NCI-H524 (cell line): ENCODE results near the gene BDH2.

Source experiments
- DNase-seq, 2 experiments: peaks; one replicate each; lab custom pipeline; 2025; lab: John Stamatoyannopoulos, UW

The BDH2 gene

DNA sequence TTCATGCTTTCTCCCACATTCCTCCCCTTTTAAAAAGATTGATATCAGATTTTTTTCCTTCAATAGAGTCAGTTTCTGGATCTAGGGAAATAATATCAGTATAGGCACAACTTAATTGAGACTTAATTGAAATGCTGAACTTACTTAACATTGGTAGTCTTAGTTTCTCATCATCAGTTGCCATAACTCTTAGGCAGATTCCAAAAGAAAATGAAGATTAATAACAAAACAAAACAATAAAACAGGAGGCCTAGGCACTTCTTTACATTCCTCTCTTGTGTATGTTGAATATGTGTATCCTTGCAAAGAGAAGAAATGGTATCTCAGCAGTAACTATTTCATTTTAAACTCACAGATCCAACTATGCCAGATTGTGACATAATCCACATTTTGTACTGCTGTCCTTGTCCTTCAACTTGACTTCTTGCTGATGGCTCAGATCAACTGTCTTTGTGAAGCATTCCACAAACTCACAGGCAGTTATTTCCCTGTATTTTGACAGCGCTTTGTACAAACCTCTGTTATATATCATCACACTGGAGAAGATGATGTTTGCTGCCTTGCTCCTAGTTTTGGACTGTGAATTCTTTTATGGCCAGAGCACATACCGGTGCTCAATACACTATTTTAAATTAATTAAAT is 14.0 kb downstream of the BDH2 start:
- no peak for DNase-seq

DNA sequence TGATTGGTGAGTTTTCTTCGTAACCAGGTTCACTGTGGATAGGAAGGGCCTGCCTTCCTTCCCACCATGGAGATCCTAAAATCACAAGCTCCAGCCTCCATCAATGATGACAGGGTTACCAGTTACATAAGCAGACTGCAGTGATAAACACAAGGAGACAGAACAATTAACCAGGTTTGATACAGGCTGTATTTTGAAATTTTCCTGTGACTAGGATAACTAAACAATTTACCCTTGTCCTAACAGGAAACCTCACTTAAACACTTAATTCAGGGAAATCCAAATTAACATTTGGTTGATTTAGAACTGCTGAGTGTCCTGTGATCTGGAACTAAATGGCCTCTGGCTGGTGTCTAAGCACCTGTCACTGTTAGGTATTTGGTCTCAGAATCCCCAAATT is 20.0 kb downstream of the BDH2 start:
- DNase-seq = no peak

DNA sequence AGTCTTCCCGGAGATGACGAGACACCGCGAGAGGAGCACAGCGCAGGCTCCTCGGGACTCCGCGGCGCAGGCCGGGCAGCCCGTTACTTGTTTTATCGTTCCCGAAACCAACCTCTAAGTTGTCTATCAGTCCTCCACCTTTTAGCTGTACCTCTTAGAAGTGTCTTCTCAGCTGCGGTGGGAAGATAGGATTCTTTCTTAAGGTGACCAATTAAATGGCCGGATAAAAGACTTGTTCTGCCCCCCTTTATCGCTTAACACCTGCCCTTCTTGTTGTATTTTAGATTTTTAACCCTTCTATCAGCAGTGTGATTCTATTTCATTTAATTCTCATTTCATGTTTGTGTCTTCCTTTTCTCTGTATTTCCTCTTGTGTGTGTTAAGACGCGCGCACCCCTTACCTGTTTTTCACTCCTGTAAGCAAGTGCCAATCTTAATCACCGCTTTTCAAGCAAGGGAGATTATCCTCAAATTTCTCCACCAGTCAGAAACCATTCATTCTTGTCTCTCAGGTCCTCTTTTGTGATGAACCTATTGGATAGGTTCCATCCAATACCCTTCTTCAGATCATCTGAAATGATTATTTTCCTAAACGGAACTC is 22.8 kb downstream of the BDH2 start, which contains the start of gene SLC9B2:
Gene SLC9B2 (minus strand): TSS at position 15 of the 601 bp plus-strand sequence. CDS start 9,211 bp downstream, outside the sequence.
- peak in 1 of 2 experiments; percentile 32 for DNase-seq

DNA sequence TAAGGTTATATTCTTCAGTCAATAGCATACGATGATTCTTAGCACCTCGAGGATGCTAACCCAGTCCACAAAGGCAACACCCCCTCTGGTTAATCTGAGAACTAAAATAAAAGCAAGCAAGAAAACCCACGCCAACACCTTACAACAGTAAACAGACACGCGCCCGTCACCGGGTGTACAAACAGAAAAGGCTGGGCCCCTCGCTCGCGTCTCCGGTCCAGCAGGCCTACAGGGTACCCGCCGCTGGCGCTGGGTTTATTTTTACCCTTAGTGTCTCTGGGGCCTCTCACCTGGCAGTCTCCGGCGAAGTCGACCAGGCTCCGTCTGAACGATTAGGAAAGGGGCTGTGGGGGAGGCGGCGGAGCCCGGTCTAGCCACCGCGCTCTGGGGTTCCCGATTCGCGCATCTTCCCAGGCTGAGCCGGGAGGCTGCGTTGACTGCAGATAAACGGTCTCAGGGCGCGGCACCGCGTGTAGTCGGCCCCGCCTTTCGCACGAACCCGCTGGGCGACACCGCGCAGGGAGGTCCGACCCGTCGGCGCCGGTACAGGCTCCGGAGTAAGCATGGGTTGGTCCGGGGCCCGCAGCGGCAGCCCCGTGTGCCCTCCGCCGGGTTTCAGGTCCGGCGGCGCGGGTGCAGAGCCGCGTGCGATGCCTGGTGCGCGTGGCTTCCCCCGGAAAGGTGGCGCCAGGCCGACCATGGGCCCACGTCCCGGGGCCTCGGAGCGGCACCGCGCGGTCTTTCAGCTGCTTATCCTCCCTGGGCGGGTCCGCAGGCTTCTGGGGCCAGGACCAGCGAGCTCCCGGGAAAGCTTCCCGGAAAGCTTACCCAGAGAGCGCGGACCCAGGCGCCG is 23.5 kb downstream of the BDH2 start:
- peak in 1 of 2 experiments; percentile 47 for DNase-seq

DNA sequence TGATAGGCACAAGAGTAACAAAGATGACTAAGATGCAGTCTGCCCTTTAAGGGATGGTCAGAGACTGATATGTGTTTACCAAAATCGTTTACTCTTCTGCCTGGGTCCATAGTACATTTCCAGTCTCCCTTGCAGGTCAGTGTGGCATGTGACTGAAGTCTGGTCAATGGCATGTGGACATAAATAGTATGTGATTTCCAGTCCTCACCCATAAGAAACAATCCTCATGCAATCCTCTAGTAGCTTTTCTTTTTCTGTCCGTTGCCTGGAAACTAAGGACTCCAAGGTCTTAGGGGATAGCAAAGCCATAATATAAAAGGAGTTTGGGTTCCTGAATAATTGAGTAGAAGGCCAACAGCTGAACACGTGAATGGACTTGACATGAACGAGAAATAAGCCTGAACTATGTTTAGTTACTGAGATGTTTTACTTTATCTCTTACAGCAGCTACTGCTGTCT is 24.2 kb downstream of the BDH2 start:
- DNase-seq = peak in 1 of 2 experiments; percentile 22

DNA sequence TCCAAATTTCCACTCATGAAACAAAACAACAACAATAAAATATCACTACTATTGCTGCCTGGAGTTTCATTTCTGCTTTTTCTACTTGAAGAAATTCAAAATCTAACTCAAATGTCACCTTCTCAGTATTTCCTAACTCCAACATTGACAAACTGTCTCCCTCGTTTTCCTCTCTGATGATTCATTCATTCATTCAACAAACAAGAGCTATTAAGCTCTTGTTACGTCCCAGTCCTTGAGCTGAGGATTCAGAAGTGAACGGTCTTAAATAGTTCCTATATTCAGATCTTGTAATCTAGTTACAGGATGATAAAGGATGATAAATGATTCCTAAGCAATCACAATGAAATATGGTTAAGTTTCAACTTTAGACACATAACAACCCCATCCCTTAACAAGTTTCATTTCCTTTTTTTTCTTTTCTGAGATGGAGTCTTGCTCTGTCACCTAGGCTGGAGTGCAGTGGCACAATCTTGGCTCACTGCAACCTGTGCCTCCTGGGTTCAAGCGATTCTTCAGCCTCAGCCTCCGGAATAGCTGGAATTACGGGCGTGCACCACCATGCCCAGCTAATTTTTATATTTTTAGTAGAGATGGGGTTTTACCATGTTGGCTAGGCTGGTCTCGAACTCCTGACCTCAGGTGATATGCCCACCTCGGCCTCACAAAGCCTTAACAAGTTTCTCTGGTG is 24.7 kb downstream of the BDH2 start:
- no peak for DNase-seq

DNA sequence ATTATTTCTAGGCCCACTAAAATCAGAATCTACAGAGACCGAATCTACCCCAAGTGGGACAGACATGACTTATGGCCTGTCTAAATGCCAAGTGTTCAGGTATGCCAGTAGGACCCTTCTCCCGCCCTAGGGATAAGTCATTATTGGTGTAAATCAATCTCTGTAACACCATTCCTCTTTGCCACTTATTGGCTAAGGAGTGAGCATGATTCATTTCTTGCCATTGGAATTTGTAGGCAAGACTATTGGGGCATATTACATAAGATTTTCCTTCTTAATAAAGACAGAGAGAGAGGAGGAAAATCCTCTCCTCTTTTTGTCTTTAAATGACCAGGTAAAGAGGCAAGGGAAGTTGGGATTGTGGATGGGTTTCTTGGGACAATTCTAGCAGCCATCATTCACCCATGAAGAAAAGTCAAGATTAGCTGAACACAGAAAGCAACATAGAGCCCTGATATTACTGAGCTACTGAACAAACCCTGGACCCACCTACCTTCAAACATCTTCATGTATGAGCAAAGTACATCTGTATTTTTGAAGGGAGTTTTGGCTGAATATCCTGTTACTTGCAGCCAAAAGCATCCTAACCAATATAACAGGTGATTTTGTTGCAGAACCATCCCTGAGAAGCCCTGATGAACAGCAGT is 25.7 kb downstream of the BDH2 start:
- no peak for DNase-seq

DNA sequence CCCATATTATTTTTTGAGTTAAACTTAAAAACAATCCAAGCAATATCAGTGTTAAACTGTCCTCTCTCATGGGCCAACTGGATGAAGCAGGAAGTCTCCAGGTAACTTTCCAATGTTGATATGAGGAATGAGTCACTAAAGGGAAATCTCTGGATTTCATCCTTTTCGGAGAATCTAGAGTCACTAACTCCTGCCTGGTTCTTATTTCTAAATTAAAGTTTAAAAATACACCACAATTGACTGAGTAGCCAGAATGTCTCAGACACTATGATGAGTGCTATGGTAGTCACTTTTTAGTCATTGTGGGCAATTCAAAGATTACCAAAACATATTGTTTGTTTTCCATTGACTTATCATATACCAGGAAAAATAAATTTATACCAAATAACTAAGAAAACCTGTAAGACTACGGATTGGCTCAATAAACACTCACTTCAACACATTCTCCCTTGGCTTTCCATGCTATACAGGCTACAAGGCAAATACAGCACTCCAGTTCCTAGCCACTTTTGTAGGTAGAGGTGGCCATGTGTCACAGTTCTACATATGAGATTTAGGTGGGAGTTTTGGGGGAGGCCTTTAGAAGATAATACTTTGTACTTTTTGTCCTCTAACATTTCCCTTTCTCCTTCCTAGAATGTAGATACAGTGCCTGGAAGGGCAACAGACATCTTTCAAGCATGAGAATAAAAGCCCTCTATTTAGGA is 31.6 kb downstream of the BDH2 start:
- no peak for DNase-seq

DNA sequence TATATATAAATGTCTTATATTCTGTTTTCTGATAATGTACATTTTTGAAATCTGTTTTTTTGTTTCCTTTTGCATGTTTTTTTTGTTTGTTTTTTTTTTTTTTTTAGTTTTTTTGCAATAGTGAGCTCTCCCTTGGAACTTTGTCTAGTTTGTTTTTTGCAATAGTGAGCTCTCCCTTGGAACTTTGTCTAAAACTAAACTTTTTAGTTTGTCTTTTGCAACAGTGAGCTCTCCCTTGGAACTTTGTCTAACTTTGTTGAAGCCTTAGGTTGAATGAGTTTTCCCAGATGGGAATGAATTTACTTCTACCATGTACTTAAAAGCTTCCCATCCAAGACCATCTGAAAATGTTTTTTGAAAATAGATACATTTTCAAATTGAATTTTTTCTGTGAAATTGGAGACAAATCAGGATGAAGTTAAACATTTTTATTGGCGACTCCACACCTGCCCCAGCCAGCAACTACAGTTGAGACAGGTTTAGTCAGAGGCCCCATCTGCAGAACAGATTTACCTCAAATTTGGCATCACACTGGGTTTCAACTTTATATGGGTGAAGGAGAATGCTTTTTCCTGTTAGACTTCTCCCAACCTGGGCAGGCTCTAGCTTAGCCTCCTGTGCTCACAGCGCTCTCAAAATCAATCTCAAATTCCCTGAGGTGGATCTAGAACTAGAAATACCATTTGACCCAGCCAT is 39.0 kb downstream of the BDH2 start:
- DNase-seq = no peak

DNA sequence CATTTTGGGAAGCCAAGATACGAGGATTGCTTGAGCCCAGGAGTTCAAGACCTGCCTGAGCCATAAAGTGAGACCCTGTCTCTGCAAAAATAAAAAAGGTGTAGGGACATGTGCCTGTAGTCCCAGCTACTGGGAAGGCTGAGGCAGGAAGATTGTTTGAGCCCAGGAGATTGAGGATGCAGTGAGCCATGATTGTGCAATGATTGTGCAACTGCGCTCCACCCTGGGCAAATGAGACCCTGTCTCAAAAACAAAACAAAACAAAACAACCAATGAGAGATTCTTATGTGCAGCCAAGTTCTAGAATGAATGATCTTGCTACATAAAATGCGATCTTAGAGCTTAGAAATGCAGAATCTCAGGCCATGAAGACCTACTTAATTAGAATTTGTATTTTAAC is 45.6 kb downstream of the BDH2 start:
- DNase-seq = no peak

DNA sequence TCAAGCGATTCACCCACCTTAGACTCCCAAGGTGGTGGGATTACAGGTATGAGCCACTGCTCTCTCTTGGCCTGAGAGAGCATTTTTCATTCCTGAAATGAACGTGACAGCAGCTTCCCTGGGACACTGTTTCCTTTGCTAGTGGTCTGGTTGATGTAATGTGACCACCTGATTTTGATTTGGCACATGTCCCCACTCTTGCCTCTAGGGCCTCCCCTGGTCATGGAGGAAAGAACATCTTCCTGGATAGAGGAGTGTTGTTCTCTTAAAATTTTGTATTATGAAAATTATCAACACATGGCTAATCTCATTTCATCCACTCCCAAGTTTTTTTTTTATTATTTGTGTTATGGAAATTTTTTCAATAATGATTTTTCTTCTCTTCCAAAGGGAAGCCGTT is 46.9 kb downstream of the BDH2 start:
- DNase-seq = no peak

DNA sequence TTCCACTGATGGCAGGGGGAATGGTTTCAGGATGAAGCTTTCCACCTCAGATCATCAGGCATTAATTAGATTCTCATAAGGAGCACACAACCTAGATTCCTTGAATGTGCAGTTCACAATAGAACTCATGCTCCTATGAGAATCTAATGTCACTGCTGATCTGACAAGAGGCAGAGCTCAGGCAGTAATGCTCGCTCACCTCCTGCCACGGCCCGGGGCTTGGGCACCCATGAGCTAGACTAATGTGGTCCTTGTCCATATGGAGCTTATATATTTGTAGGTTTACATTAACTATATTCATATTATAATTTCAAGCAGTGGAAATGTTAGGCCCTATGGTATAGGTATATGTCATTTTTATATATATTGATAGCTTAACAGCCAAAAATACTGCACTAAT is 47.5 kb downstream of the BDH2 start:
- DNase-seq = no peak

DNA sequence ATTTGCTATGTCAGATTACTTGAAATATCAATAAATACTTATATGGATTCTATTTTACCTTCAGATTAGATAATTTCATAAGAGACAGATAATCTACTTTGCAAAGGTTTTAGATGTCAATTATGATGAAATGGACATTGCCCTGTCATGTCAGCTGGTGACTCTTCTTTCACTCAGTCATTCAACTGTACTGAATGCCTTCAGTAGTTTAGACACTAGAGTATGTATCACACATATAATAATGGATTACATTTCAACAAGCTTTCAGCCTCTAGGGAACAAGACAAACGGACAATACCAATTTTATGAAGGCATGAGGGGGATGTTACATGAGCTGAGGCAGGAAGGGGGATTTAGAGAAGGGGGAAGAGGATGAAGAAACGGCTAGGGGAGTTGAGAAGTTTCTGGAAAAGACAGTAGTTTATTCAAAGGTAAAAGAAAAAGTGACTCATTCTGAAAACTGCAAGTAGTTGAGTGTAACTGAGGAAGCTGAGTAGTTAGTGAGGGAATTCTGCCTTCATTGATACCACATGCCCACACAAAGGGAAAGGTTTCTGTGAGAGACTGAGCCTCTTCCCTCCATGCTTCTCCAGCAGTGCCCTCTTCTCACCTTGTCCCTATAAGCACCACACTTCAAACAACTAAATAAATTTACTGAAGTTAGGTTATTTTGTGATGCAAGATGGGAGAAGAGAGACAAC is 48.7 kb downstream of the BDH2 start:
- DNase-seq = no peak

DNA sequence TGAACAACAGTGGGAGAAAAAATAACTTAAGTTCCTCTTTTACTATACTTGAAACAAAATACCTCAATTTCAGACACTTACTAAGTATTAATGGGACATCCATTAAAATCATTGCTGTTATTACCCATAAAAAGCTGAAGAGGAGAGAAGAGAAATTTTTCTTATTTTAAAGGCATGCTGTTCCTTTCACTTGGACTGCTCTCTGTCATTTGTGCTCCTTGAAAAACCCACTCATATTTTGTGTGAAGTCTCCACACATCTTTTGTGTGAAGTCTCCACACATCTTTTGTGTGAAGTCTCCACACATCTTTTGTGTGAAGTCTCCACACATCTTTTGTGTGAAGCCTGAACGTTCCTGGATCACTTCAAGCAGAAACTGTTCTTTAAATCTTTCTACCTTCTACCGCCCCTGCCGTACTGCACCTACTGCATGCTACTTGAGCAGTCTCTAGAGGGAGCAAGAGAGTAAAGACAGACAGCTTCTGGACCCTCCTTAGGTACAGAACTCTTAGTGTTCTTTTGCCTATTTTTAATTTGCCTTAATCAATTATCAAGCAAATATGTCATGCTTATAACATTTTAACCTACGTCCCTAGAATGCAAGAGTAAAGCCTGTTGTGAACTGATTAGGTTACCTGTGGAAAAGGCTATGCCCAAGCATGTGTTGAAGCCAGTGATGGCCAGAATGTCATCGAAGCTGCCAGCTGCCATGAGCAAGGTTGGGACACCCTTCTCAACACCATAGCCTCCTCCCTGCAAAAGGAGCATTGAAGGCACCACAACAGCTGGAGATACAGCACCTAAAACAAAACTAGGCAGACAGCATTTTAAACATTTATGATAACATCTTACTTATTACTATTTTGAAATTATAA is 53.0 kb downstream of the BDH2 start:
- DNase-seq = peak in 1 of 2 experiments; percentile 5

DNA sequence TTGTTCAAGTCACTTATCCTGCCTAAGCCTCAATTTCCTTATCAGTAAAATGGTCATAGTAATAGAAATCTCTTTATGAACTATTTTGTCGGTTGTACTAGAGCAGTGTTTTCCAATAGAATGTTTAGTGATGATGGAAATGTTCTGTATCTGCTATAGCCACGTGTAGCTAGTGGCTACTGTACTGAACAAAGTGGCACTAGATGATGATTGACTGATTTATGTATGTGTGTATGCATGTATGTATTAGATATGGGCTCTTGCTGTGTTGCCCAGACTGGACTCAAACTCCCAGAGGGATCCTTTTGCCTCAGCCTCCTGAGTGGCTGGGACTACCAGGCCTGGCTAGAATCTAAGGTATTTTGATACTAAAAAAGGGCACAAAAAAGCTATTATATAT is 55.5 kb downstream of the BDH2 start:
- no peak for DNase-seq

DNA sequence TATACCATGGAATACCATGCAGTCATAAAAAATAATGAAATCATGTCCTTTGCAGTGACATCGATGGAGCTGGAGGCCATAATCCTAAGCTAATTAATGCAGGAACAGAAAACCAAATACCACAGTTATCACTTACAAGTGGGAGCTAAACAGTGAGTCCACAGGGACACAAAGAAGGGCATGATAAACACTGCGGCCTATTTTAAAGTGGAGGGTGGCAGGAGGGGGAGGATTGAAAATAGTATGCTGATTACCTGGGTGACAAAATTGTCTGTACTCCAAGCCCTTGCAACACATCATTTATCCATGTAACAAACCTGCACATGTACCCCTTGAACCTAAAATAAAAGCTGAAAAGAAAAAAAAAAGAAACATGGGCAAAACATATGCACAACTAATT is 63.5 kb downstream of the BDH2 start:
- no peak for DNase-seq

DNA sequence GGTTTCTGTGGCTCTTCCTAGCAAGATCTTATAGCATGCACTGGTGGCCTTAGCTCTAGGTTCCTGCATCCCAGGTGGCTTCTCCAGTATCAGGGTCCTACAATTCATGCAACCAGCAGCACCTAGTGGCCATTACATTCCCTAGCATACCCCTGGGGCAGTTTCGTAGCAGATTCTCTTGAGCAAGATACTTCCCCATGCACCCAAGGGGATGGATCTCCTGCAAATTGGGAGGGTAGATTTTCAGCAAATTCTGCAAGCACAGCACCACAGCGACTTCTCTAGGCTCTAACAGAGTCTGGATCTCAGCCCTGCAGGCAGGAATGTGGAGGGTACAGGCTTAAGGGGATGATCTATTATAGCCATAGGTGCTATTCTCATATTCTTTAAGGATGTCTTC is 67.1 kb downstream of the BDH2 start:
- peak in 1 of 2 experiments; percentile 36 for DNase-seq

DNA sequence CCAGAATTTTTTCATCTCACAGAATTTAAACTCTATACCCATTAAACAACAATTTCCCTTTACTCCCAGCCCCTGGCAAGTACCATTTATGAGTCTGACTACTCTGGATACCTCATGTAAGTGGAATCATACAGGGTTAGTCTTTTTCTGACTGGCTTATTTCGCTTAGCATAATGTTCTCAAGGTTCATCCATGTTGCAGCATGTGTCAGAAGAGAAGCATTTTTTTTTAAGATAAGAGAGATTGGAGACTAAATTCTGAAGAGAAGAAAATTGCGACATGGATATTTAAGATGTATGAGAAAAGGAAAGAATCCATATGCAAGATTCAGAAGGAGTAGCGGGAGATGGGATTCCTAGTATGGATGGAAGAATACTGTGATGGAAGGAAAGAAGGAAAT is 68.8 kb downstream of the BDH2 start:
- DNase-seq = no peak

DNA sequence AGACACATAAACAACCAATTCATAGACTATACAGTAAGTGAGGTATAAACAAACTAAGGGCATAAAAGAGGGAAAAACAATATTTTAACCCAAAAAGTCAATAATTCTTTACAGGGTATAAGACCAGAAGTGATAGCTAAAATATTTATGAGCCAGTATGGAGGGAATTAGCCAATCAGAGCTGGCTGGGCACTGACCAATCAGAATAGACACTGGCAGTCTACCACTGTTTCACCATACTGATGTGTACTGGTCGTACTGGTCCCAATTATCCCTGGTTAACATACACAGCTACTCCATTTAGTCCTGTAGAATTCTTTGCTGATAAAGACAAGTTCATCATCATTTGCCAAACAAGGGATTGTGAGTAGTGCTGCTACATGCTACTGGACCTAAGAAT is 70.3 kb downstream of the BDH2 start:
- no peak for DNase-seq
